ENCODE data around the gene NEU2.
"Not testable (repeated sequence)": the region's sequence is repeated elsewhere in the genome, so short reads cannot be mapped to it uniquely, and the experiment has no call there.

The NEU2 gene

DNA sequence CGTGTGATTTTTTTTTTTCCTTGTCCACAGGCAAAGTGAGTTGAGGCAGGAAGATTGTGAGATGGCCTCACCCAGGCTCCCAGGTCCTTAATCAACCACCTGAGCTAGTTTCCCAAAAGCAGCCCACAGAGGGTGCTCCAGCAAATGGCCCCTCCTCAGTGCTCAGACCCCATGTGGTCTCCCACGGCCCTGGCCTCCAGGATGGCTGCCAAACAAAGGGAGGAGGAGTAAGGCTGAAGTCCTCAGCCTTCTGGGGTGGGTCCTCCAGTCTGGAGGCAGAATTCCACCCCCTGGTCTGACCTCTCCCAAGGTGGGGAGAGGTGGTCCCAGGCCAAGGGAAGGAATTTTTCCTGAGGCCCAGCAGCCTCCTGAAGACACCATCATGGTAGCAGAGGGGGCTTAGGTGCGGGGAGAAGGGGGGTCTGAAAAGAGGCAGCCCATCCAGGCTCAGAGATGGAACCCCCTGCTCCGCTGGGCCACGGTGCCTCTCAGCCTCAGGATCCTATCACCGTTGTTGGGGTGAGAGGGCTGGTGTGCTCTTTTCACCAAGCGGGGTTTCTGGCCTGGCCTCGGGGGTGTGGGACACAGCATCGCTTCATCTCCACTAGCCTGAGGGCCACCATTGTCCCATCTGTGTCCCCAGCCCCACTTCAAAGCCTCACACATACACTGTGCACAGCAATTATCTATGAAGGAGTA is 21.8 kb upstream of the NEU2 start:
- DNase-seq = no peak

DNA sequence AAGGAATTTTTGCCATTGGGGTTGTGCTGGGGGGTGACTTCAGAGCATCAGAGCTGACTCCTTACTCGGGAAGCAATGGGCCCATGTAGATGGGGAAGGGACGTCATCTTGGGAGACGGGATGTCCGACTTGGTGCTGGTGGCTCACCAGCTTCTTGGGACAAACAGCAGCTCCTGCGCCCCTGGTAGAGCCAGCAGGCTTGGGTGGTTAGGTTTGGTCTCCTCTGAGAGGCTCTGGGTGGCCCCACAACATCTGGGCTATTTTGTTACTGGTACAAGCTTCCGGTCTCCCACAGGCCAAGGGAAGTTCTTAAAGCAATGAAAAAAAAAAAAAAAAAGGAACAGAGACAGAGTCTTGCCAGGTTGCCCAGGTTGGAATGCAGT is 21.2 kb upstream of the NEU2 start:
- DNase-seq = no peak

- DNase-seq = no peak
These were observed 20.8 kb upstream of the NEU2 start for GRCh38 chr2:233011702-233012131.

DNA sequence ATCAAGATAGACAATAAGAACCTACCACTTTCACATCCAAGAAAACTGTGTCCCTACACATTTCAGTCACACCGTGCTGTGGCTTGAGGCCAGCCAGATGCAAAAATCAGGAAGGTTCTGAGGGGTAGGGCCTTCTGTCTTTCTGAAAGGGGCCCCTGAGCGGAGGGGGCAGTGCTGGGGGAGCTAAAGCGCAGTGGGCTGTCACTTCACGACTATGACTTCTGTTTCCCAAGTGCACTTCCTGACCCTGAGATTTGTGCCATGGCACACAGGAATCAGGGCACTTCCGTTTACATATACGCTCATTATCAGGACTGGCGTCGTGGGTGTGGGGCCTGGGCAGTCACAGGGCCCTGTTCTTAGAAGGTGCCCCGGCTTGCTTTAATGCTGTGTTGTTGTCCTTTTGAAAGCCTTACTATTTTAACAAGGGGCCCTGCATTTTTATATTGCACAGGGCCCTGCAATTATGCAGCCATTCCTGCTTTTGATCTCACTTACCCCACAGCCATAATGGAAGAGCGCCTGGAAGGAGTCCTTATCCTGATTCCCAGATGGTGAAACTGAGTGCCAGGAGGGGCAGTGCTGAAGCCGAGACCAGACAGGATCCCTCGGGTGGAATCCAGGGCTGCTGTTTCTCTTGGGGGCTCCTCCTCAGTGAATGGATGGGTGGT is 20.0 kb upstream of the NEU2 start:
- no peak for DNase-seq

- no peak for DNase-seq
These were observed 19.4 kb upstream of the NEU2 start, which contains the start of gene NGEF for GRCh38 chr2:233013027-233013461. Gene NGEF, minus strand, starts transcription at chr2:233013256. Its CDS starts 38,366 bp downstream, at chr2:232974890.

DNA sequence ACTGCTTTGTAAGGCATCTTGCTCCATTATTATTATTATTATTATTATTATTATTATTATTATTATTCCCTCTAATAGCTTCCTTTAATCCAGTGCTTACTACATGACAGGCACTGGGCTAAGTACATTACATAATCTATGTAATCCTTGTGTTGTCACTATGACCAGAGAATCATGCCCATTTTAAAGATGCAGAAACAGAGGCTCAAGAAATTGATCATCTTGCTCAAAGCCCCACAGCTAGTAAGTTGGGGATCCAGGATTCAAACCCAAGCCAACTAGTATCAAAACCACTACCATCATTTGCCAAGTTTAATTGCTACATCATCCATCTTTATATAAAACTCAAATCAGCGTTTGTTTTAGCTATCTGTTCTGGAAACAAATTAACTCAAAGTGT is 18.8 kb upstream of the NEU2 start:
- no peak for DNase-seq

- no peak for DNase-seq
These were observed 17.3 kb upstream of the NEU2 start for GRCh38 chr2:233015019-233015645.

DNA sequence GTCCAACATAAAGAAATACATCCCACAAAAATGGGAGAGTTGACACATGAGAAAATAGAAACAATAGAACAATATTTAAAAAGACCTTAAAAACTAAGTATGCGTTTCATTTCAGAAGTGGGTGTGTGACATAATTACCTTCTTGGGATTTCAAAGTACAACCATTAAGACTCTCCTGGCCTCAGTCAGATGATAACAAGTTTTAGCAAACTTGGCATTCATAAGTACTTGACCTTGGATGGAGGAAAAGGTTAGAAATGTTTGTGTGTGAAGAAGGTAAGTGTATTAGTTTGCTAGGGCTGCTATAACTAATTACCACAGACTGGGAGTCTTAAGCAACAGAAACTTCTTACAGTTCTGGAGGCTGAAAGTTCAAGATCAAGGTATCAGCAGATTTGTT is 14.5 kb upstream of the NEU2 start:
- no peak for DNase-seq

DNA sequence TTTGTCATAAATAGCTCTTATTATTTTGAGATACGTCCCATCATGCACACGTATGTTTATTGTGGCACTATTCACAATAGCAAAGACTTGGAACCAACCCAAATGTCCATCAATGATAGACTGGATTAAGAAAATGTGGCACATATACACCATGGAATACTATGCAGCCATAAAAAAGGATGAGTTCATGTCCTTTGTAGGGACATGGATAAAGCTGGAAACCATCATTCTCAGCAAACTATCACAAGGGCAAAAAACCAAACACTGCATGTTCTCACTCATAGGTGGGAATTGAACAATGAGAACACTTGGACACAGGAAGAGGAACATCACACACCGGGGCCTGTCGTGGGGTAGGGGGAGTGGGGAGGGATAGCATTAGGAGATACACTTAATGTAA is 12.9 kb upstream of the NEU2 start:
- DNase-seq = not testable (repeated sequence)

DNA sequence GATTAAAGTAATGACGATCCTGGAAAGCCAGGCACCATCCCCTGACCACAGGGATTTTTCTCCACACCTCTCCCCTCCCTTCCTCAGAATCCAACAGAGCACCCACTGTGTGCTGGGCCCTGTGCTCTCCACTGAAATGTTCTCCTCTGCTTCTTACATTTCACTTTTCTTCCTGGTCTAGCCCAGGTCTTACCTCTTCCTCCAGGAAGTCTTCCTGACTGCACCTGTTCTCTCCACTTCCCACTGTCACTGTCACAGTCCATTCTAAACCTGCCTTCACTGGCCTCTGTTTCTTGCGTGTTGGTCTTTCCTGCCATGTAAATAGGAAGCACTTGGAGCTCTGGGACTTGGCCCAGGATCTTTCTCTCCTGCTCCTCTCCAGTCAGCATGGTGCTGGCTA is 12.0 kb upstream of the NEU2 start:
- DNase-seq = no peak

- DNase-seq = no peak
These were observed 10.7 kb upstream of the NEU2 start for GRCh38 chr2:233021771-233022170.

DNA sequence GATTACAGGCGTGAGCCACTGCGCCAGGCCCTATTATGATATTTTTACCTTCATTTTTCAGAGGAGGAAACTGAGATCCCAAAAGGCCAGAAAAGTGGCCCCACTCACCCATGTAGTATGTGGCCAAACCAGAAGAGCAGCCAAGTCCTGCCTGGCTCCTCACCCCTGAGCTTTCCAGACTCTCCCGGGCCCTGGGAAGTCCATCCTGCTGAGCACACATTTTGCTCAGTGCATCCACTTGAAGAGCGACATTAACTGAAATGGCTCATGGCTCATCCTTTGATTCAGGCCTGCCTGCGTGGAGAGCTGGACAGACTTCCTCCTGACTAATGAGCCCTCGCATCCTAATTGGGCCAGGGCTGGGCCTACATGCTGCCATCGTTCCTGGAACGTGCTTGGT is 9.9 kb upstream of the NEU2 start:
- DNase-seq = no peak

DNA sequence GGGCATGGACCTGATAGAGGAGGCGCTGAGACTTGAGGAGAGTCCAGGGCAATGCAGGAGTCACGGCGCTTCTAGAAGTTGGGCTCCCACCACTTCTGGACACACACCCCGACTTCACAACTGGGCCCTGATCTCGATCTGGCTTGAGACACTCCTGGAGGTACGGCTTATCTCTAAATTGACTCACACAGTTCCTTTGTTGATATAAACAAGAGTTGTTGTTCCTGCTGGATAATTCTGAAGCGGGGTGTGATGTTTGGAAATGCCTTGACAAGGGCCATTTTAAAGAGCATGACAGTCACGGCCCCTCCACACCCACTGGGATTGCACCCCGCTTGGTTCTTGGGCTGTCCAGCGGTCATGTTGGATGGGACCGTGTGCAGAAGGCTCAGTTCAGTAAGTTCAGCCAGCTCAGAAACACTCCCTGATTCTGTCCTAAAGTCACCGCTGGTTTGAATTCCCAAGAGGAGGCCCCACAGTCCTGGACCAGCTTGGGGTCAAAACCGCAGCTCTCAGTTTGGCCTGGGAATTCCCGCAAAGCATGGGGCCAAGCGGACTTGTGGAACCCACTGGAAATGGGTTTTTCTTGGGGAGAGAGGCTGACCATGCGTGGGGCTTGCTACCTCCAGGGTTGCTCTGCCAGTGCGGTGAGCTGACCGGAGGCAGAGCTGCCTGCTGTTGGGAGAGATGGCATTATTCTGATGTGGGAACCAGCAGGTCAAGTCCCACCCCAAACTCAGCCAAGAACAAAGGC is 9.3 kb upstream of the NEU2 start:
- DNase-seq = no peak

DNA sequence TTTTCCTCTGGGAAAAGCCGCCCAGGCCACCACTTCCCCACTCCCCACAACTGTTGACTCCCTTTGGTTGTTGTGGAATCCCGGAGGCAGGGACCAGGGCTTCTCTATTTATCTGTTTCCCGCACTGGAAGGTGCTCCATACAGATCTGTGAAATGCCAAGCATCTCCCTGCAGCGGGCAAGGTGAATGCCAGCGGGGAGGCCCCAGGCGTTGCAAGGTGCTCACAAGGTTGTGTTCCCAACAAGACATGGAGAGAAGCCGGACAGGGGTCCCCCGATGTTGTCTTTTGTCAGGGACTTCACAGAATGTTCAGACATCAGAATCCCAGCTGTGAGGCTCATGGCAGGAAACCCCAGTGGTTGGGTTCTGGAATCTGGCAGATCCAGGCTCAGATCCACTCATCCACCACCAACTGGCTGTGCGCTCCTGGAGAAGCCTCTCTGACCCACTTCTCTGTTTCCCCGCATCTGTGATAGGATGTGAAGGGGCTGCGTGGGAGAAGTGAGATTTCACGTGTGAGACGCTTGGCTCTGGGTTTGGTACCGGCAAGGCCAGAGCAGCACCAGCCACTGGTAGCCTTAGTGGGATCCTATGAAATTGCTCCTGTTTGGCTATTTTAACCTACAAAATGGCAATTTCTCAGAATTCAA is 8.6 kb upstream of the NEU2 start:
- DNase-seq = no peak

DNA sequence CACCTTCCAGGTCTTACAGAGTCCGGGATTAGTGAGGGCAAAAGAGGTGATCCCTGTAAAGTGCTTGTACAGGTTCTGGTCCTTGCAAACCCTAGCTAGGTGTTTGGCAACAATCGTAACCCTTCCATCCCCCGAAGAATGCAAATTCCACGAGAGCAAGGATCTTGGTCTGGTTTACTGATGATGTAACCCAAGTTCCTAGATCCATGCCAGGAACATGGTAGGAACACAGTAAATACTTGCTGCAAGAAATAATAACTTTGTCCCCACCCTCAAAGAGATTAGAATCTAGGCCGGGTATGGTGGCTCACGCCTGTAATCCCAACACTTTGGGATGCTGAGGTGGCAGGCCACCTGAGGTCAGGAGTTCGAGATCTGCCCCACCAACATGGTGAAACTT is 6.8 kb upstream of the NEU2 start:
- DNase-seq = no peak

GRCh38 chr2:233026198-233026813 is 6.2 kb upstream of the NEU2 start:
- no peak for DNase-seq

- DNase-seq = no peak
These were observed 3.2 kb upstream of the NEU2 start for GRCh38 chr2:233029321-233029720.

- no peak for DNase-seq
These were observed 644 bp upstream of the NEU2 start for GRCh38 chr2:233031556-233032500.

DNA sequence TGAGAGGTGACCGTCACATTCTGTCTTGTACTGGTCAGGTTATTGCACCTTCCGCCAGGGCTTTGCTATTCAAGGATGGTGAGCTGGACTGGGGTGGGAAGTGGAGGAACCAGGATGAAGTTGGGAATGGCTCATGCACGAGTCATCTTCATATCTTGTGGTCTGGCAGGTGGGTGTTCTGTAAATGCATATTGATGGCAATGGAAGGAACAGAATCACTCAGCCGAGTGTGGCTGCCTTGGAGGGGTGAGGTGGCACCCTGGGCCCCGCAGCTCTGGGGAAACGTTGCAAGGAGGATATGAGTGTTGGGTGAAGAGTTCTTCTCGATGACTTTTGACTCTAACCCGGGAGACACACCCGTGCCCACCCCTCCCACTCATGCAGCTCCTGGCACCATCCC is 1.2 kb downstream of the NEU2 start:
- DNase-seq = no peak

- no peak for DNase-seq
These were observed 1.8 kb downstream of the NEU2 start for GRCh38 chr2:233034091-233034882.

Data from GOT3 (cell line).